HL-60/S4 treated with phorbol 12-myristate 13-acetate at 8.2 ng/mL for 4 days and 3 days (cell line): ENCODE results near the gene DDX25.

Experiments
- in situ Hi-C: fragments of 300-500 bp; cut with MboI; formaldehyde crosslinking; loops from 2 replicates; pipeline ENCODE4 v1.15.0; 2022; ENCODE audit warnings: low sequenced_read_pairs

The DDX25 gene

DNA sequence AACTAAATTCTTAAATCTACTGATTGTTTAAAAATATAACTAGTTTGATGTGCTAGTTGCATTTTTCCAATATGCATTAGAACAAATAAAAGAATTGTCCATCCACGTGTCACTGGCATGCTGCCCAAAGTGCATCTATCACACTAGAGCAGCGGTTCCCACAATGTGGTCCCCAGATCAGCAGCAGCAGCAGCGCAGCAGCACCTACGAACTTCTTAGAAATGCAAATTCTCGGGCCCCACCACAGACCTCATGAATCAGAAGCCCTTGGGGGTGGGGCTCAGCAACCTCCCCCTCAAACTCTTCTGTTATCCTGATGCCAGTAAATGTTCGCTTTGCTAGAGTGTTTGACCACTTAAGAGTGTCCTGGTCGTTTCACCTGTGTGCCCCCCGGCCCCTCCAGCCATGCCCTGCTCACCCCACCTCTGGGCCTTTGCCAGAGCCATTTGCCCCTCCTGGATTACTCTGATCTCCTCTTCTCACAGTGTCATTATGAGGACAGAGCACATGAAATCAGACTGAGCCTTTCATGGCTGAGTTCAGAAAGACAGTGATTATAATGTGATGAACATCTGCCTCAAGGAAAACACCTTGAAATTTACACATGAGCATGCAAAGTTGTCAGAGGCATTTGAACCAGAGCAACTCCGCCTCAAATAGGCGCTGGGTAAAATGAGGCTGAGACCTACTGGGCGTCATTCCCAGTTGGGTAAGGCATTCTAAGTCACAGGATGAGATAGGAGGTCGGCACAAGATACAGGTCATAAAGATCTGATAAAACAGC, 28.9 kb downstream of the DDX25 start:
- in situ Hi-C loops: no loop called here

DNA sequence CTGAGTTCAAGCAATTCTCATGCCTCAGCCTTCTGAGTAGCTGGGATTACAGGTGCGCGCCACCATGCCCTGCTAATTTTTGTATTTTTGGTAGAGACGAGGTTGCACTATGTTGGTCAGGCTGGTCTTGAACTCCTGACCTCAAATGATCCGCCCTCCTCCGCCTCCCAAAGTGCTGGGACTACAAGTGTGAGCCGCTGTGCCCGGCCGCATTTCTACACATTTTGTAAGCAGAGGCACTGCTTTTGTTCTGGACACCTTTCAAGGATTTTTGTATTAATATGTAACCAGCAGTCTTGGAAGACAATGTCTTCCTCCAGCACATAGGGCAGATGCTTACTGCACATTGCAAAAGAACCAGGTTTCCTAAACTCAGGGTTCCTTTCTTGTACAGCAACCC, 30.2 kb downstream of the DDX25 start:
- in situ Hi-C loops: no loop called here

GRCh38 chr11:125935056-125935455, 30.7 kb downstream of the DDX25 start:
- in situ Hi-C loops: no loop called here

DNA sequence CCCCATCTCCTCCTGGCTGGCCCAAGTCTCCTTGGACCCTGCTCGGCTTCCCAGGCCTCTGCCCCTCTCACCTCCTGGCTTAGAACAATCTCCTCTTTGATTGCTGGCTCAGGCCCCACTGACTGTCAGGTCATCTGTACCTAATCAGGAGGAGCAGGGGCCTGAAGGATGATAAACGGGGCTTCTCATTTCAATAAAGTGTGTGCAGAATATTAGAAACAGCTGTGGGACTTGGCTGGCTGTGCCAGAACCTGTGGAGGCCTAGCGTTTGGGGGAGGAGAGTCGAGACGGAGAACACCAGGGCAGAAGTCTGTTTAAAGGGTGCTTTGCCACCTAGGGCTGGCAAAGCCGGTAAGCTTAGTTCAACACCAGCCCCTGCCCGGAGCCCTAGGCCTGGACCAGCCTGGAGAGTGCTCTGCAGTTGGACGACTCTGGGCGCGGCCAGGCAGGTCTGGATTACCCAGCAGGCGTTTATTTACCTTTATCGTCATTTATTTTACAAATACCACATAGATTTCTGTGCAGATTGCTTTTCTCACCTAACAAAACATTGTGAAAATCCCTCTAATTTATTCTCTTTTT, 31.4 kb downstream of the DDX25 start:
- in situ Hi-C loops: no loop called here

GRCh38 chr11:125938418-125938817, 34.1 kb downstream of the DDX25 start:
- in situ Hi-C loops: no loop called here

DNA sequence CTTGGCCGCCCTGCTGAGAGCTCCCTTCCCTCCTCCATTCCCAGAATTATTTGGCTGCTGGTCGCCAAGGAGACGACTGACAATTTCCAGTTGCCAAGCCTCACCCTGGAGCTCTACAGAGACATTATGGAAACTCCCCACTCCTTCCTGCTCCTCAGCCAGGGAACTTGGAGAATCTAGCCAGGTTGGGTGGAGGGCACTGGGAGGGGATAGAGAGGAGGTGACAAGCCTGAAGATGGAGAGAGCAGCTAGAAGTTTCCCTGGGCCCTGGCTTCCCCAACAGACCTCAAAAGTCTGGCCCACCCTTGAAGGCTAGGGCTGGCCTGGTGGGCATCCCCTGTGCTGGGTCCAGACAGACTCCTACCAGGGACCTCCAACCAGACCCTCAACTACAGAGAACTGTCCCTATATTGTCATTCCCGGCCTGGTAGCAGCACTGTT, 34.8 kb downstream of the DDX25 start:
- in situ Hi-C loops: no loop called here

DNA sequence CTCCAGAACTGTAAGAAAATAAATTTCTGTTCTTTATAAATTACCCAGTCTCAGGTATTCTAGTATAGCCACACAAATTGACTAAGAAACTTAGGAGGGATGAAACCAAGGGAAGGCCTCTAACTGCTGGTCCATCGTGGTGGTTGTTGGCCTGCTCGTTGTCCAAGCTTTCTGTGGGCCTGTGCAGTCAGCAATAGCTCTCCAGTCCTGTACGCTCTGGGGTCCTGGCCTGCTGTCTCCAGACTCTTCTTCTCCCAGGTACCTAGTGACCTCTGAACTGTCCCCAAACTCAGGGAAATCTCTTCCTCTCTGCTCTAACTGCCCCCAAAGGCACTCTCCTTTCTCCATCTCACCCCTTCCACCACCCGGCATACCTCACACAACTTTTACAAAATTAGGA, 35.8 kb downstream of the DDX25 start:
- in situ Hi-C loops: no loop called here

- in situ Hi-C loops: no loop called here
Observed at GRCh38 chr11:125941267-125941618, 36.9 kb downstream of the DDX25 start.

DNA sequence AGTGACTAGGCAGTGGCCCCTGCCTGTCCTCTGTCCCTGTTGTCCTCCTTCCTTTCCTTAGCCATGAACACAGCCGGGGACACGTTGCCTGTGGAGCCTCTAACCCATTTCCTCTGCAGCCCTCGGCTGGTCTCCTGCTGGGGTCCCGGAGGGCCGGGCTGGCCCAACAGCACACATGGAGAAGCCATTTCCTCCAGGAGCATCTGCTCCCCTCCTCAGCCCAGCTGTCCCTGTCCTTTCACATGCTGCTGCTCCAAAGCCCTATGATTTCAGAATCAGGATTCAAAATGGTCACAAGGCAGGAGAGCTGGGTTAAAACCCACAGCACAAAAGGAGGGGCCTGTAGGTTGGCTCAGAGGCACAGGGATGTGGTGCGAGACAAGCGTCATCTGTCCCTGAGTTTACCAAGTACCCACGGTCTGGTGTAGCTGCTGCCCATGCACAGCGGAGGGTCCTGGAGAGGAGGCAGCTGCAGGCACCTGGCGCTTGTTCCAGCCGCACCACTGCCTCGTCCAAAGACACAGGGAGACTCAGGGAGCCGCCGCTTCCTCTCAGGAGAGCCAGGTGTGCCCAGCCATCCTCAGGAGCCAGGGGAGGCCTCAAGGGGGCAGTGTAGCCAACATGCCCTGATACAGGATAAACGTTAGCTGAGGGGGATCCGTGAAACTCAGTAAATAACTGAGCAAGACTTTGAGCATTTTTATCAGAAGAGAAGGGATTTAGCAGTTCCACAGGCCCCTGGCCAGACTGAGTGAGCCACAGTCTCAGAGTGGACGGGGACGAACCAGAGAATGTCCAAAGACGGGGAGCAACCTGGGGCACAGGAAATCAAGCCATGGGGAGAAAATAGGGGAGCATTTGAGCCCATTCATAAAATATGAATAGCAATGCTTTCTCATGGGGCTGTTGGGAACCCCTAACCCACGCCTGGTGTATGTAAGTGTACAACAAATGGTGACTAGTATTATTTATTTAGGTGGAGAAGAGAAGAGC, 37.6 kb downstream of the DDX25 start:
- in situ Hi-C loops: no loop called here

GRCh38 chr11:125942771-125943428, 38.6 kb downstream of the DDX25 start:
- in situ Hi-C loops: no loop called here

DNA sequence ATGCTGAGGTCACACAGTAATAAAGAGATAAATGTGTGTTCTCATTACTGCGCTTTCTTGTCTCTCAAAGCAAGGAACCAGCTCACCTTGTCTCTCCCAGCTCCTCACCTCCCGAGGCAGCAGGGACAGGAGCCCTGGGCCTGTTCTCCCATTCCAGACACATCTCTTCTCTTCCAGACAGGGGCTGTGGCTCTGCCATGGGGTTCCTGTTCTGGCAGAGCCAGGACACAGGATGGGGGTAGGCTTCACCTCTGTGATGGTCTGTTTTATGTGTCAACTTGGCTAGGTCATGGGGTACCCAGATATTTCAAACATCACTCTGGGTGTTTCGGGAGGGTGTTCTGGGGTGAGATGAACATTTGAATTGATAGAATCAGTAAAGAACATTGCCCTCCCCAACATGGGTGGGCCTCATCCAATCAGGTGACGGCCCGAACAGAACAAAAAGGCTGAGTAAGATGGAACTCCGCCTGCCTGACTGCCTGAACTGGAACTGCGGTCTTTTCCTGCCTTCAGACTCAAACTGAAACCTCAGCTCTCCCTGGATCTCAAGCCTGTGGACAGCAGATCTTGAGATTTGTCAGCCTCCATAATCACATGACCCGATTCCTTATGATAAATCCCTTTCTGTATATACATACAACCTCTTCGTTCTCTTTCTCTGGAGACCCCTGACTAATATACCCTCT, 39.5 kb downstream of the DDX25 start:
- in situ Hi-C loops: no loop called here

GRCh38 chr11:125944350-125945010, 40.2 kb downstream of the DDX25 start:
- in situ Hi-C loops: no loop called here

DNA sequence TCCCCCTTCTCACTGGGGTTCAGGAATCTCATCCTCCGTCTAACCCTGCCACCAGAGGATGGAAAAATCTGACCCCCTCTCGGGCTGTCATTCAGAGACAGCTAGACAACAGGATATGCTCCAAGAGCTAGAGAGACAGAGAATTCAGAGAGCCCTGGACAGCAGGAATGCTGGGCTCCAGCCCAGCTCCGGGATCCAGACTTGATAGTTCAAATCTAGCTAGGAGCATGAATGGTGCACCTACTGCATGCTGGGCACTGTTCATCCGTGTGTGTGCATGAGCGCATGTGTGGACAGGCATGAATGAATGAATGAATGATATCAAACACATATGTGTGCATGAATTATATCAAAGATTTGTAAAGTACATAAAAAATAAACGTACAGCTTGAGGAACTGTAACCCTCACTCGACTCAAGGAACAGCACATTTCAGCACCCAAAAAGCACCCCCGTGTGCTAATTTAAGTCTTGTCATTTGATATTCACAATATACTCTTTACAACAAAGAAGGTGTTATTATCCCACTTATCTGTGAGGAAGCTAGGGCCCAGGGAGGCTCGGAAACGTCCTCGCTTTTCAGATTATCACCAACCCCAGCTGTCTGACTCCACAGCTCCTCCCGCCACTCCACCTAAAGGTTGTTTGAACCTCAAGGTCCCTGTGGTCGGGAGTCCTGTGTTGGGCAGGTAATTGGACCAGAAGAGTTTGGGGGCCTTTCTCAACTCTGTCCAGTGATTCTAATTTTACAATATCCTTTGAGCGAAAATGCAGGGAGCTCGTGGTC, 40.9 kb downstream of the DDX25 start:
- in situ Hi-C loops: no loop called here

DNA sequence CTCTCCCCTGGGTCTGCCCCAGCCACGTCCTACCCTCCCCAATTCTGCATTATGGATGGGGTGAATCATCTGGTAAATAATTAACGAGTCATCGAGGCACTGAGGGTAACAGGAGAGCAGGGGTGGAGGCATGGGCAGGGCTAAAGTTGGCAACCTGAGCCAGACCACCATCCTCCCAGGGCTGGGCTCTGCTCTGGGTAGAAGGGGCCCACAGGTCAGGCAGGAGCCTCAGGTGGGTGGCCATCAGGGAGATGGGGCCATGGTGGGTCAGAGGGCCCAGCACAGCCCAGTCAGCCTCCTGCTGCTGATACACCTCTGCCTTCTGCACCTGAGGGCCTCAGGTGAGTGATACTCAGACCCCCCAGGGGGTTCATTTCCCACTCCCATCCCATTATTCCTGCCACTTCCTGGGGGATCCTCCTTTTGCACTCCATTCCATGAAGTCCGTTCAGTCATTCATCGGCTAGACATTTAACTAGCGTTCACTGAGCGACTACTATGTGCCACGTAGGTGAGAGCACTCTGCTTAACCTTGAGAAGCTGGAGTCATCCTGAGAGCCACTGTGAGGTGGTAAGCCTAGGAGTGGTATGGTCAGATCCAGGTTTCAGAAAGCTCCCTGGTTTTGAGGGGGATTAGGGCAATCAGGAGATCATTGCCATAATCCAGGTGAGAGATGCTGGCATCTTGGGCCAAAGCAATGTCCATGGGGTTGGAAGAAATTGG, 41.7 kb downstream of the DDX25 start, which contains the start of gene VSIG10L2:
Gene VSIG10L2, plus strand, starts transcription at position 248 of the 724 bp plus-strand sequence. Its CDS starts 12 bp downstream, at position 260.
- in situ Hi-C loops: no loop called here

DNA sequence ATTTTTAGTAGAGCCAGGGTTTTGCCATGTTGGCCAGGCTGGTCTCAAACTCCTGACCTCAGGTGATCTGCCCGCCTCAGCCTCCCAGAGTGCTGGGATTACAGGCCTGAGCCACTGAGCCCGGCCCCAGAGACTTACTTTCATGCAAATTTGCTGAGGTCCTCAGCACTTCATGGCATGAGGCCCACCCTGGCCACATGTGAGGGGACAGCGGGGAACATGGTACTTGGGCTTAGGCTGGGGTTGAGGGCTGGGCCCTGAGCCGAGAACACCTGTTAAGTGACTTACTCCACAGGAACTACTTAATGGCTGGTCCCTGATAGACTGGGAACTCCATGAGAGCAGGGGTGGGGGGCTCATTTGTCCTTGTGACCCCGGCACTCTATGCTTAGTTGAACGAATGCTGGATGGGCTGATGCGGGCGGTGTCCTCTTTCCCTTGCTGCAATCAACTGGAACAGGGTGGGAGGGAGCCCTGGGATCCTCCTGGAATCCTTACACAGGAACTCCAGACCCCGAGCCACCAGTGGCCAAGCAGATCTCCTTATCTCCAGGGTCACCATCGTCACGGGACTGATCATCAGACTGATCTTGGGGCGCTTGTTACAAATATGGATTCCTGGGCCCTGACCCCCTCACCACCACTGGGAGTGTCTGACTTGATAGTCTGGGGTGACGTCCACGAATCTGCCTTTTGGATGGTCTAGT, 42.6 kb downstream of the DDX25 start:
- in situ Hi-C loops: no loop called here

GRCh38 chr11:125947419-125948277, 43.3 kb downstream of the DDX25 start:
- in situ Hi-C loops: no loop called here
